HG02884 (cell line): ENCODE measurements around the gene ITGBL1.
A peak's percentile ranks its signal among the peaks of the same experiment; 100 is the strongest.
"Not testable (repeated sequence)": the region's sequence is repeated elsewhere in the genome, so short reads cannot be mapped to it uniquely, and the experiment has no call there.

Experiments
- ATAC-seq: cut with Tn5 transposase; IDR thresholded peaks from one replicate; pipeline ENCODE4 v1.9.1; 2021; ENCODE audit warnings: mild to moderate bottlenecking, moderate library complexity; ENCODE audit not compliant: unreplicated experiment

The ITGBL1 gene

GRCh38 chr13:101511161-101511560 is 58.7 kb downstream of the ITGBL1 start:
- no peak for ATAC-seq

- no peak for ATAC-seq
Measured at GRCh38 chr13:101511766-101512165, 59.3 kb downstream of the ITGBL1 start.

GRCh38 chr13:101512650-101513049 is 60.2 kb downstream of the ITGBL1 start:
- no peak for ATAC-seq

- ATAC-seq, result no peak
Measured at GRCh38 chr13:101514100-101514499, 61.6 kb downstream of the ITGBL1 start.

- ATAC-seq, result peak; percentile 71
Measured at GRCh38 chr13:101514695-101515275, 62.3 kb downstream of the ITGBL1 start.

GRCh38 chr13:101515504-101515903 is 63.0 kb downstream of the ITGBL1 start:
- ATAC-seq, result no peak

GRCh38 chr13:101516262-101516661 is 63.8 kb downstream of the ITGBL1 start:
- ATAC-seq, result no peak

- ATAC-seq, result no peak
Measured at GRCh38 chr13:101520672-101521071, 68.2 kb downstream of the ITGBL1 start.

- no peak for ATAC-seq
Measured at GRCh38 chr13:101521371-101521770, 68.9 kb downstream of the ITGBL1 start.

- no peak for ATAC-seq
Measured at GRCh38 chr13:101522607-101523006, 70.1 kb downstream of the ITGBL1 start.

- ATAC-seq, result no peak
Measured at GRCh38 chr13:101523154-101524131, 71.0 kb downstream of the ITGBL1 start.

GRCh38 chr13:101527130-101527529 is 74.7 kb downstream of the ITGBL1 start:
- ATAC-seq, result no peak

GRCh38 chr13:101529422-101529821 is 76.9 kb downstream of the ITGBL1 start:
- ATAC-seq, result peak; percentile 60

GRCh38 chr13:101530293-101530692 is 77.8 kb downstream of the ITGBL1 start:
- ATAC-seq, result no peak

- ATAC-seq, result no peak
Measured at GRCh38 chr13:101535192-101535746, 82.8 kb downstream of the ITGBL1 start.

- ATAC-seq, result no peak
Measured at GRCh38 chr13:101536079-101536478, 83.6 kb downstream of the ITGBL1 start.

- ATAC-seq, result not testable (repeated sequence)
Measured at GRCh38 chr13:101544544-101544943, 92.1 kb downstream of the ITGBL1 start.

GRCh38 chr13:101544979-101545378 is 92.5 kb downstream of the ITGBL1 start:
- ATAC-seq, result no peak

- no peak for ATAC-seq
Measured at GRCh38 chr13:101545521-101545920, 93.0 kb downstream of the ITGBL1 start.

- no peak for ATAC-seq
Measured at GRCh38 chr13:101552286-101552685, 99.8 kb downstream of the ITGBL1 start.

GRCh38 chr13:101552786-101553185 is 100.3 kb downstream of the ITGBL1 start:
- no peak for ATAC-seq
